ENCODE measurements around the gene INPP5A. TPM values are rescaled to one million over a fixed set of nuclear protein-coding genes. Genes with fewer than 3 reads are reported as not detected.

The INPP5A gene
- total and polyA plus RNA-seq, 2 donors (not counting 1 experiment from before 2014, with no cell fraction given) = 9.3 to 87.8 TPM

DNA sequence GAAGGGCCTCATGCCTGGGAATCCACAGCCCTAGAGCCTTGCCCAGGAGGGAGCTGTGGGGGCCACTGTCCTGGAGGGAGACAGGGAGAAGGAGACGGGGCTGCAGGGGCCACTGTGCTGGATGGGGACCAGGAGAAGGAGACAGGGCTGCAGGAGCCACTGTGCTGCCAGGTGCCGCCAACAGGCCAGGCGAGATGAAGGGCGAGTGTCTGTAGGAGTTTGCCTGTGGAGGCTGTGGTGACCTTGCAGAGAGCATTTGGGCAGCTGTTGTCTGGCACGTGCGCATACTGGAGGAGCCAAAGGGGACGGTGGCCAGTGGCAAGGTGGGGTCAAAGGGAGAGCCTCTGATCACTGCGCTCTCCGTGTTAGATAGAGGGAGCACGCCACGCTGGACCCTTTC is 169.1 kb downstream of the INPP5A start:
- WGBS (ENCODE audit: insufficient coverage) = 99% methylated on average over 7 of the region's 11 CpGs
- ChIA-PET POLR2A (no interaction called here), CTCF (no interaction called here)
- TF ChIP-seq EZH2 (IDR thresholded peaks at IDR 0.05; ENCODE audit: borderline replicate concordance, insufficient read depth, low read depth, low read length, poor library complexity, severe bottlenecking) = no peak
- TF ChIP-seq, protein P1, sequence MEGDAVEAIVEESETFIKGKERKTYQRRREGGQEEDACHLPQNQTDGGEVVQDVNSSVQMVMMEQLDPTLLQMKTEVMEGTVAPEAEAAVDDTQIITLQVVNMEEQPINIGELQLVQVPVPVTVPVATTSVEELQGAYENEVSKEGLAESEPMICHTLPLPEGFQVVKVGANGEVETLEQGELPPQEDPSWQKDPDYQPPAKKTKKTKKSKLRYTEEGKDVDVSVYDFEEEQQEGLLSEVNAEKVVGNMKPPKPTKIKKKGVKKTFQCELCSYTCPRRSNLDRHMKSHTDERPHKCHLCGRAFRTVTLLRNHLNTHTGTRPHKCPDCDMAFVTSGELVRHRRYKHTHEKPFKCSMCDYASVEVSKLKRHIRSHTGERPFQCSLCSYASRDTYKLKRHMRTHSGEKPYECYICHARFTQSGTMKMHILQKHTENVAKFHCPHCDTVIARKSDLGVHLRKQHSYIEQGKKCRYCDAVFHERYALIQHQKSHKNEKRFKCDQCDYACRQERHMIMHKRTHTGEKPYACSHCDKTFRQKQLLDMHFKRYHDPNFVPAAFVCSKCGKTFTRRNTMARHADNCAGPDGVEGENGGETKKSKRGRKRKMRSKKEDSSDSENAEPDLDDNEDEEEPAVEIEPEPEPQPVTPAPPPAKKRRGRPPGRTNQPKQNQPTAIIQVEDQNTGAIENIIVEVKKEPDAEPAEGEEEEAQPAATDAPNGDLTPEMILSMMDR (IDR thresholded peaks at IDR 0.05) = no peak
- H3K27me3 Mint-ChIP-seq = no peaks in the 10 kb centered on the region
- H2AFZ ChIP-seq (ENCODE audit: insufficient read depth, low read depth, low read length, poor library complexity, severe bottlenecking) = no peak overlapping the region
- H3K9me3 Mint-ChIP-seq (ENCODE audit: insufficient read depth) = peaks cover 8% of the 10 kb centered on the region
- peaks cover 6% of the 10 kb centered on the region for H3K79me2 ChIP-seq (ENCODE audit: control insufficient read depth, insufficient read depth, low read length)
- ATAC-seq (ENCODE audit: low read depth) = no peak
- no peak overlapping the region for H3K4me3 ChIP-seq (ENCODE audit: control extremely low read depth in 1 of 5, extremely low read depth in 1 of 5, insufficient read depth in 1 of 5, low read depth in 2 of 5, low read length in 4 of 5)
- peaks cover 8% of the 10 kb centered on the region for H4K20me1 ChIP-seq (ENCODE audit: control insufficient read depth, insufficient read depth, low read length, poor library complexity, severe bottlenecking)
- no peak overlapping the region for H3K4me3 Mint-ChIP-seq
- H3K27ac Mint-ChIP-seq = no peak overlapping the region
- H3K27me3 ChIP-seq (replicated peaks in 1 of 4; ENCODE audit: control extremely low read depth in 1 of 4, control insufficient read depth in 3 of 4, insufficient read depth in 4 of 4, low read length in 3 of 4) = no peaks in the 10 kb centered on the region
- H3K4me1 Mint-ChIP-seq = no peaks in the 10 kb centered on the region
- intact Hi-C loops (cut with micrococcal nuclease) = no loop called here
- H3K9ac ChIP-seq (ENCODE audit: low read length) = no peak overlapping the region
- no peak for DNase-seq
- H3K9me3 ChIP-seq (ENCODE audit: control extremely low read depth in 1 of 3, control insufficient read depth in 2 of 3, insufficient read depth in 1 of 3, low read length in 2 of 3) = peaks cover 0 to 47% (median 11%) of the 10 kb centered on the region in 3 donors
- H3K4me1 ChIP-seq (ENCODE audit: control insufficient read depth in 2 of 2, insufficient read depth in 2 of 2, low read length in 2 of 2) = no peaks in the 10 kb centered on the region
- no peak overlapping the region for H3K4me2 ChIP-seq (replicated peaks; ENCODE audit: low read depth, low read length, poor library complexity, severe bottlenecking)
- H3K36me3 ChIP-seq (replicated peaks in 1 of 2; ENCODE audit: control extremely low read depth in 1 of 2, control insufficient read depth in 1 of 2, extremely low read depth in 1 of 2, insufficient read depth in 2 of 2, low read length in 1 of 2) = peaks cover 0 to 36% of the 10 kb centered on the region in 2 experiments
- no peak overlapping the region for H3K27ac ChIP-seq (ENCODE audit: low read length in 2 of 2)

GRCh38 chr10:132707121-132707775 is 169.7 kb downstream of the INPP5A start:
- ATAC-seq (ENCODE audit: low read depth) = no peak

More at GRCh38 chr10:132707121-132707775, 169.7 kb downstream of the INPP5A start:
- Histone ChIP-seq H3K9ac (ENCODE audit: low read length) (no peak overlapping the region), H2AFZ (ENCODE audit: insufficient read depth, low read depth, low read length, poor library complexity, severe bottlenecking) (no peak overlapping the region), H3K9me3 (ENCODE audit: control extremely low read depth in 1 of 3, control insufficient read depth in 2 of 3, insufficient read depth in 1 of 3, low read length in 2 of 3) (peaks cover 0 to 49% (median 11%) of the 10 kb centered on the region in 3 donors), H3K4me2 (replicated peaks; ENCODE audit: low read depth, low read length, poor library complexity, severe bottlenecking) (no peak overlapping the region), H3K27me3 (replicated peaks in 1 of 4; ENCODE audit: control extremely low read depth in 1 of 4, control insufficient read depth in 3 of 4, insufficient read depth in 4 of 4, low read length in 3 of 4) (no peaks in the 10 kb centered on the region), H3K4me1 (ENCODE audit: control insufficient read depth in 2 of 2, insufficient read depth in 2 of 2, low read length in 2 of 2) (no peaks in the 10 kb centered on the region), H3K4me3 (ENCODE audit: control extremely low read depth in 1 of 5, extremely low read depth in 1 of 5, insufficient read depth in 1 of 5, low read depth in 2 of 5, low read length in 4 of 5) (no peak overlapping the region), H4K20me1 (ENCODE audit: control insufficient read depth, insufficient read depth, low read length, poor library complexity, severe bottlenecking) (peaks cover 12% of the 10 kb centered on the region), H3K36me3 (replicated peaks in 1 of 2; ENCODE audit: control extremely low read depth in 1 of 2, control insufficient read depth in 1 of 2, extremely low read depth in 1 of 2, insufficient read depth in 2 of 2, low read length in 1 of 2) (peaks cover 0 to 36% of the 10 kb centered on the region in 2 experiments), H3K79me2 (ENCODE audit: control insufficient read depth, insufficient read depth, low read length) (peaks cover 6% of the 10 kb centered on the region), H3K27ac (ENCODE audit: low read length in 2 of 2) (no peak overlapping the region)
- no peak for TF ChIP-seq EZH2 (IDR thresholded peaks at IDR 0.05; ENCODE audit: borderline replicate concordance, insufficient read depth, low read depth, low read length, poor library complexity, severe bottlenecking)
- TF ChIP-seq, protein P1 (IDR thresholded peaks at IDR 0.05) = no peak
- ChIA-PET POLR2A (no interaction called here), CTCF (no interaction called here)
- no peaks in the 10 kb centered on the region for H3K27me3 Mint-ChIP-seq
- peaks cover 8% of the 10 kb centered on the region for H3K9me3 Mint-ChIP-seq (ENCODE audit: insufficient read depth)
- intact Hi-C loops (cut with micrococcal nuclease) = no loop called here
- WGBS (ENCODE audit: insufficient coverage) = over 99% methylated on average over 10 of the region's 14 CpGs
- no peak for DNase-seq
- no peaks in the 10 kb centered on the region for H3K4me1 Mint-ChIP-seq
- H3K27ac Mint-ChIP-seq = no peak overlapping the region
- no peak overlapping the region for H3K4me3 Mint-ChIP-seq
